Fibroblast of skin of scalp (primary cell): ENCODE results near the gene RHBDL1.

Source experiments
- DNase-seq: peaks from one replicate; pipeline ENCODE4 v3.0.0-alpha.2; 2013

Gene RHBDL1

GRCh38 chr16:637081-638018 lies 38.1 kb upstream of the RHBDL1 start:
- peak; percentile 92 for DNase-seq

GRCh38 chr16:638034-638543 lies 37.4 kb upstream of the RHBDL1 start:
- no peak for DNase-seq

- no peak for DNase-seq
Measured at GRCh38 chr16:638836-639235, 36.6 kb upstream of the RHBDL1 start.

- DNase-seq, result no peak
Measured at GRCh38 chr16:640614-641013, 34.9 kb upstream of the RHBDL1 start.

- DNase-seq, result peak; percentile 71
Measured at GRCh38 chr16:641326-642188, 33.9 kb upstream of the RHBDL1 start, which contains the start of gene MCRIP2. Gene MCRIP2, plus strand, starts transcription at chr16:641828. Its CDS starts 164 bp downstream, at chr16:641992.

GRCh38 chr16:642189-643049 lies 33.1 kb upstream of the RHBDL1 start:
- no peak for DNase-seq

GRCh38 chr16:643050-643368 lies 32.5 kb upstream of the RHBDL1 start:
- no peak for DNase-seq

- DNase-seq, result no peak
Measured at GRCh38 chr16:644556-644955, 30.9 kb upstream of the RHBDL1 start.

GRCh38 chr16:645852-646678 lies 29.4 kb upstream of the RHBDL1 start:
- DNase-seq, result no peak

GRCh38 chr16:646679-647172 lies 28.7 kb upstream of the RHBDL1 start:
- no peak for DNase-seq

GRCh38 chr16:647173-647902 lies 28.1 kb upstream of the RHBDL1 start:
- DNase-seq, result no peak

GRCh38 chr16:648071-648780 lies 27.2 kb upstream of the RHBDL1 start:
- peak; percentile 22 for DNase-seq

- DNase-seq, result peak; percentile 91
Measured at GRCh38 chr16:648781-649589, 26.5 kb upstream of the RHBDL1 start, which contains the start of gene WDR90. Gene WDR90, plus strand, starts transcription at chr16:649365. Its CDS starts 52 bp downstream, at chr16:649417.

- no peak for DNase-seq
Measured at GRCh38 chr16:649631-650030, 25.8 kb upstream of the RHBDL1 start.

GRCh38 chr16:651844-652243 lies 23.6 kb upstream of the RHBDL1 start:
- no peak for DNase-seq

- no peak for DNase-seq
Measured at GRCh38 chr16:652454-653305, 22.8 kb upstream of the RHBDL1 start.

GRCh38 chr16:654034-654433 lies 21.4 kb upstream of the RHBDL1 start:
- no peak for DNase-seq

GRCh38 chr16:657487-657886 lies 18.0 kb upstream of the RHBDL1 start:
- DNase-seq, result no peak
